ENCODE data around the gene TTLL5.

Gene TTLL5

GRCh38 chr14:75631453-75631831, 29.6 kb upstream of the TTLL5 start:
- Histone ChIP-seq H3K27me3 (ENCODE audit: control insufficient read depth in 3 of 3, insufficient read depth in 3 of 3, low read depth in 1 of 3, low read length in 3 of 3) (no peaks in the 10 kb centered on the region), H3K23ac (ENCODE audit: low read depth, low read length, poor library complexity) (no peak overlapping the region), H3K36me3 (replicated peaks in 1 of 2; ENCODE audit: control insufficient read depth in 2 of 2, insufficient read depth in 2 of 2, low read length in 2 of 2) (no peaks in the 10 kb centered on the region), H4K91ac (ENCODE audit: low read depth, low read length, poor library complexity) (no peak overlapping the region), H2BK12ac (ENCODE audit: low read length) (no peak overlapping the region), H3K79me1 (ENCODE audit: low read depth, low read length) (no peaks in the 10 kb centered on the region), H3K4me1 (ENCODE audit: control insufficient read depth in 2 of 2, insufficient read depth in 1 of 2, low read depth in 1 of 2, low read length in 2 of 2) (peaks cover 0 to 15% of the 10 kb centered on the region in 2 donors), H2BK5ac (ENCODE audit: low read length) (no peak overlapping the region), H3K9me3 (replicated peaks in 1 of 2; ENCODE audit: control insufficient read depth in 2 of 2, insufficient read depth in 1 of 2, low read depth in 1 of 2, low read length in 2 of 2) (no peaks in the 10 kb centered on the region), H3K4me2 (ENCODE audit: insufficient read depth, low read length, poor library complexity, severe bottlenecking) (peak overlapping the region; percentile 2), H2BK120ac (ENCODE audit: low read depth, low read length) (no peak overlapping the region), H3K18ac (ENCODE audit: low read length) (no peak overlapping the region), H4K8ac (ENCODE audit: low read depth, low read length) (no peak overlapping the region), H2BK15ac (ENCODE audit: low read length) (no peak overlapping the region), H2AK5ac (ENCODE audit: low read depth, low read length) (no peak overlapping the region), H3K4me3 (ENCODE audit: low read length in 2 of 2) (no peak overlapping the region), H3K14ac (ENCODE audit: low read length) (no peak overlapping the region), H3K4ac (ENCODE audit: low read length) (no peak overlapping the region), H3K27ac (replicated peaks; ENCODE audit: low read length) (peak overlapping the region; percentile 41), H2AFZ (ENCODE audit: low read length) (no peak overlapping the region), H3K9ac (ENCODE audit: low read depth, low read length, poor library complexity) (no peak overlapping the region)
- DNase-seq (ENCODE audit: low spot score): peak; percentile 26
- WGBS, 2 donors (ENCODE audit: extremely low coverage in 2 of 2, insufficient read length in 2 of 2, insufficient replicate concordance in 1 of 2): no CpG with 5 or more reads among the region's 5 CpGs

DNA sequence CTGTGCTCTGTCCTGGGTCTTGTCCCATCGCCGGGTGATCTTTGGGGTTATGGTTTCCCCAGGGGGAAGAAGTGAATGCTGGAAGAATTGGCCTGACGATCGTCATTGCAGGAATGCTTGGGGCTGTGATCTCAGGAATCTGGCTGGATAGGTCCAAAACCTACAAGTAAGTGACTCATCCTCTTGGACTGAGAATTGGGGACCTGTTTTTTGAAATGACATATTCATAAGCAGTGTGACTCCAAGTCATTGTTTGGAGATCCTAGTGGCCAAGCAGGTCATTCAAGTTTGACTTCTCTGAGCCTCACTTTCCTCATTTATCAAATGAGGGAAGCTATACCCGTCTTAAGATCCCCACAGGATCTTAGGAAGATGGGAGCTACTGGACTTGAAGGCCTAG, 26.2 kb upstream of the TTLL5 start:
- no peak for DNase-seq (ENCODE audit: low spot score)
- Histone ChIP-seq H3K9ac (ENCODE audit: low read depth, low read length, poor library complexity) (no peak overlapping the region), H3K9me3 (replicated peaks in 1 of 2; ENCODE audit: control insufficient read depth in 2 of 2, insufficient read depth in 1 of 2, low read depth in 1 of 2, low read length in 2 of 2) (no peaks in the 10 kb centered on the region), H4K91ac (ENCODE audit: low read depth, low read length, poor library complexity) (no peak overlapping the region), H3K18ac (ENCODE audit: low read length) (no peak overlapping the region), H2BK120ac (ENCODE audit: low read depth, low read length) (no peak overlapping the region), H3K4me2 (ENCODE audit: insufficient read depth, low read length, poor library complexity, severe bottlenecking) (no peak overlapping the region), H2AK5ac (ENCODE audit: low read depth, low read length) (no peak overlapping the region), H3K4me3 (ENCODE audit: low read length in 2 of 2) (no peak overlapping the region), H3K23ac (ENCODE audit: low read depth, low read length, poor library complexity) (no peak overlapping the region), H3K4ac (ENCODE audit: low read length) (no peak overlapping the region), H2AFZ (ENCODE audit: low read length) (no peak overlapping the region), H3K27ac (replicated peaks; ENCODE audit: low read length) (no peak overlapping the region), H3K4me1 (ENCODE audit: control insufficient read depth in 2 of 2, insufficient read depth in 1 of 2, low read depth in 1 of 2, low read length in 2 of 2) (peaks cover 0 to 18% of the 10 kb centered on the region in 2 donors), H2BK5ac (ENCODE audit: low read length) (no peak overlapping the region), H2BK15ac (ENCODE audit: low read length) (no peak overlapping the region), H3K14ac (ENCODE audit: low read length) (no peak overlapping the region), H3K79me1 (ENCODE audit: low read depth, low read length) (no peaks in the 10 kb centered on the region), H4K8ac (ENCODE audit: low read depth, low read length) (no peak overlapping the region), H3K27me3 (ENCODE audit: control insufficient read depth in 3 of 3, insufficient read depth in 3 of 3, low read depth in 1 of 3, low read length in 3 of 3) (no peaks in the 10 kb centered on the region), H3K36me3 (replicated peaks in 1 of 2; ENCODE audit: control insufficient read depth in 2 of 2, insufficient read depth in 2 of 2, low read length in 2 of 2) (no peaks in the 10 kb centered on the region), H2BK12ac (ENCODE audit: low read length) (no peak overlapping the region)
- no CpG with 5 or more reads among the region's 5 CpGs for WGBS, 2 donors (ENCODE audit: extremely low coverage in 2 of 2, insufficient read length in 2 of 2, insufficient replicate concordance in 1 of 2)

GRCh38 chr14:75636100-75636692, 24.9 kb upstream of the TTLL5 start:
- no peak overlapping the region for H3K4ac ChIP-seq (ENCODE audit: low read length)
- H2AFZ ChIP-seq (ENCODE audit: low read length): no peak overlapping the region
- no peaks in the 10 kb centered on the region for H3K9me3 ChIP-seq (replicated peaks in 1 of 2; ENCODE audit: control insufficient read depth in 2 of 2, insufficient read depth in 1 of 2, low read depth in 1 of 2, low read length in 2 of 2)
- H3K79me1 ChIP-seq (ENCODE audit: low read depth, low read length): no peaks in the 10 kb centered on the region
- H3K4me3 ChIP-seq (ENCODE audit: low read length in 2 of 2): no peak overlapping the region
- H3K9ac ChIP-seq (ENCODE audit: low read depth, low read length, poor library complexity): no peak overlapping the region
- H4K8ac ChIP-seq (ENCODE audit: low read depth, low read length): no peak overlapping the region
- H2BK12ac ChIP-seq (ENCODE audit: low read length): no peak overlapping the region
- no peak overlapping the region for H3K4me2 ChIP-seq (ENCODE audit: insufficient read depth, low read length, poor library complexity, severe bottlenecking)
- H2BK15ac ChIP-seq (ENCODE audit: low read length): no peak overlapping the region
- no peak for DNase-seq (ENCODE audit: low spot score)
- peak overlapping the region; percentile 42 for H3K27ac ChIP-seq (replicated peaks; ENCODE audit: low read length)
- H3K18ac ChIP-seq (ENCODE audit: low read length): peak overlapping the region; percentile 83
- no peak overlapping the region for H3K14ac ChIP-seq (ENCODE audit: low read length)
- H2BK120ac ChIP-seq (ENCODE audit: low read depth, low read length): no peak overlapping the region
- H2BK5ac ChIP-seq (ENCODE audit: low read length): no peak overlapping the region
- no peak overlapping the region for H4K91ac ChIP-seq (ENCODE audit: low read depth, low read length, poor library complexity)
- peaks cover 0 to 13% of the 10 kb centered on the region in 2 donors for H3K4me1 ChIP-seq (ENCODE audit: control insufficient read depth in 2 of 2, insufficient read depth in 1 of 2, low read depth in 1 of 2, low read length in 2 of 2)
- no peak overlapping the region for H3K23ac ChIP-seq (ENCODE audit: low read depth, low read length, poor library complexity)
- H2AK5ac ChIP-seq (ENCODE audit: low read depth, low read length): peak overlapping the region; percentile 24
- no peaks in the 10 kb centered on the region for H3K36me3 ChIP-seq (replicated peaks in 1 of 2; ENCODE audit: control insufficient read depth in 2 of 2, insufficient read depth in 2 of 2, low read length in 2 of 2)
- WGBS, 2 donors (ENCODE audit: extremely low coverage in 2 of 2, insufficient read length in 2 of 2, insufficient replicate concordance in 1 of 2): no CpG with 5 or more reads among the region's 13 CpGs
- H3K27me3 ChIP-seq (ENCODE audit: control insufficient read depth in 3 of 3, insufficient read depth in 3 of 3, low read depth in 1 of 3, low read length in 3 of 3): no peaks in the 10 kb centered on the region

GRCh38 chr14:75640876-75641275, 20.2 kb upstream of the TTLL5 start:
- Histone ChIP-seq H3K14ac (ENCODE audit: low read length) (no peak overlapping the region), H3K9me3 (replicated peaks in 1 of 2; ENCODE audit: control insufficient read depth in 2 of 2, insufficient read depth in 1 of 2, low read depth in 1 of 2, low read length in 2 of 2) (no peaks in the 10 kb centered on the region), H3K23ac (ENCODE audit: low read depth, low read length, poor library complexity) (no peak overlapping the region), H3K79me1 (ENCODE audit: low read depth, low read length) (no peaks in the 10 kb centered on the region), H2BK12ac (ENCODE audit: low read length) (no peak overlapping the region), H3K27me3 (ENCODE audit: control insufficient read depth in 3 of 3, insufficient read depth in 3 of 3, low read depth in 1 of 3, low read length in 3 of 3) (no peaks in the 10 kb centered on the region), H3K18ac (ENCODE audit: low read length) (no peak overlapping the region), H3K27ac (replicated peaks; ENCODE audit: low read length) (no peak overlapping the region), H2AK5ac (ENCODE audit: low read depth, low read length) (no peak overlapping the region), H3K4me3 (ENCODE audit: low read length in 2 of 2) (no peak overlapping the region), H3K36me3 (replicated peaks in 1 of 2; ENCODE audit: control insufficient read depth in 2 of 2, insufficient read depth in 2 of 2, low read length in 2 of 2) (no peaks in the 10 kb centered on the region), H3K4ac (ENCODE audit: low read length) (no peak overlapping the region), H4K91ac (ENCODE audit: low read depth, low read length, poor library complexity) (no peak overlapping the region), H2BK5ac (ENCODE audit: low read length) (no peak overlapping the region), H2BK15ac (ENCODE audit: low read length) (no peak overlapping the region), H4K8ac (ENCODE audit: low read depth, low read length) (no peak overlapping the region), H3K4me2 (ENCODE audit: insufficient read depth, low read length, poor library complexity, severe bottlenecking) (no peak overlapping the region), H3K9ac (ENCODE audit: low read depth, low read length, poor library complexity) (no peak overlapping the region), H2AFZ (ENCODE audit: low read length) (no peak overlapping the region), H3K4me1 (ENCODE audit: control insufficient read depth in 2 of 2, insufficient read depth in 1 of 2, low read depth in 1 of 2, low read length in 2 of 2) (peaks cover 0 to 6% of the 10 kb centered on the region in 2 donors), H2BK120ac (ENCODE audit: low read depth, low read length) (no peak overlapping the region)
- WGBS, 2 donors (ENCODE audit: extremely low coverage in 2 of 2, insufficient read length in 2 of 2, insufficient replicate concordance in 1 of 2): no CpG with 5 or more reads among the region's 3 CpGs
- no peak for DNase-seq (ENCODE audit: low spot score)

All from neuronal stem cell (in vitro differentiated cells).